Measurements from ENCODE around the gene RPE.

RPE gene

DNA sequence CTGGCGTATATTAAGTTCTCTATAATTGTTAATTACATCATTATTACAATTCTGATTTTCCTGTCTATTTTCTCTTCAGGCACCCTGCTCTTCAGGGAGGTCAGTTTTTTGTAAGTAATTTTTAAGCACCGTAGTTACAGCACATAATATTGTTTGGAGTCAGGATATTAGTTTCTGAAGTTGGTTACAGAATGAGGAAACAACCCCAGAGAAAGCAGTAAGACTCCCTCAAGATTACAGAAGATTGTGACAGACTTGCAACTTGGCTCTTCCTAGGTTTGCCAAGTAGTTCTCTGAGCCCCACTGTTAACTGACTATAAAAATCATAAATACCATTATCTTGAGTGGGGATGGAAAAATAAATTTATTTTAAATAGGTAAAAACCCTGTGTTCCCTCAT is 921 bp downstream of the RPE start:
- no peak for DNase-seq

- no peak for DNase-seq
Observed at GRCh38 chr2:210004881-210005280, 2.4 kb downstream of the RPE start.

DNA sequence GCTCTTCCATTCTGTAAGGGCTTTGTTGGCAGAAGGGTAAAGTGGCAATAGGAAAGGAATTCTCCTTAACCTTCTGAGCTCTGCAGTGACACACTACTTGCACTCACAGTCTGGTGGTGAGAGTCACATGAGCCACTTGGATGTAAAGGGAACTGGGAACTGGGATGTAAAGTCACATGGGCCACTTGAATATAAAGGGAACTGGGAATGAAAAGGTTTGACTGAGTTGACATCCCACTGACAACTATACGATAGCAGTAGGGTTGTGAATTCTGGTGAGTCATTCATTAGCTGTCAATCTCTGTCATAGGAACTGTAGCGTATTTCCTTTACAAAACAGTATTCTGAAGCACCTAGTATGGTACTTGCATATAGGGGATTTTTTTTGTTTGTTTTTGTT is 5.5 kb downstream of the RPE start:
- DNase-seq, result no peak

- no peak for DNase-seq
Observed at GRCh38 chr2:210009126-210009525, 6.7 kb downstream of the RPE start.

DNA sequence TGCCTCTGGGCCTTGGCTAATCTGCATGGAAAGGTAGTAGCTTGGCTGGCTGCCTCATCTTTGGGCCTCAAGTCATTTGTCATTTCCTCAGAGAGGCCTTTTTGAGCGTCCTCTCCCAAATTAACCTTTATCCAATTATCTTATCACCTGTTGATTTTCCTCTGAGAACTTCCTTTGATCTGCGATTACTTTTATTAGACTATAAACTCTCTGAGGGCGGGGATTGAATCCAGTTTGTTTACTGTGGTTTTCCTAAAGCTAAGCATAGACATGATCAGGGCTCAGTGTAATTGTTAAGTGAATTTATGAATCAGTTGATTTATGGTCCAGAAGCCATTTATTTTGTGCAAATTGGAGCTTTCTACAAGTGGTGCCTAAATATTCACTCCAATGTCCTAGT is 7.5 kb downstream of the RPE start:
- DNase-seq, result no peak

DNA sequence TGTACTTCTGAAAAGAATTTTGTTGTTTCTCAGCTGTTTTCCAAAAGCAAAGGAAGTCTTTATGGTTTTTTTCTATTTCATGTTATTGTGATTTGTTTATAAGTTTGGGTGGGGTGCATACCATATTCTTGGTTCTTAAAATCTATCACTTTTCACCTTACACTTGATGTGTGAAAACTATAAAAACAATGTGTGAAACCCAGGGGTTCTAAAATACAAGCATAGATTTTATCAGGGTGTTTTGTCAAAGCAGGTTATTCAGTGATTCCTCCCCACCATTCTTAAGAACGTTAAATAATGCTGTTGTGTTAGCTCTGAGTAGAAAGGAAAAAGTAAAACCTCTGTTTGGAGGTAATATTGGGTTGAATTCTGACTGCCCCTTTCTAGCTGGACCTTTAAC is 17.7 kb downstream of the RPE start:
- no peak for DNase-seq

DNA sequence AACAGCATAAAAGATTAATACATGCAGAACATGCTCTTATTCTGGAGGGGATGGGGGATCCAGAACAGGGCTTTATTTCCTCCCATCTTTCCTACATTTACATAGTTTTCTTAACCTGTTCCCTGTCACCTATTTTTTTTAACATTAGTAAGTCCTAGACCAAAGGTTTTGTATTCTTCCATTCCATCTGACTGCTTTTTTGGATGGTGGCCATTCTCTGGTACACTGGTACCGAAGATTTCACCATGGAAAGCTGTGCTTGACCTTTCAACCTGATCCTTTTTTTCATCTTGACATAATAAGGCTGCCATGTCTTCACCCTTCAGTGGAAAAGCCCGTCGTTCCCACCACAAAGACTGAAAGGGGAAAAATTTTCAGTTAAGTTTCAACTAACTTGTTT is 20.4 kb downstream of the RPE start:
- DNase-seq, result no peak

GRCh38 chr2:210027608-210028007 is 25.2 kb downstream of the RPE start:
- DNase-seq, result no peak

- DNase-seq, result no peak
Observed at GRCh38 chr2:210028178-210028577, 25.7 kb downstream of the RPE start.

- DNase-seq, result no peak
Observed at GRCh38 chr2:210034087-210034683, 31.7 kb downstream of the RPE start.

DNA sequence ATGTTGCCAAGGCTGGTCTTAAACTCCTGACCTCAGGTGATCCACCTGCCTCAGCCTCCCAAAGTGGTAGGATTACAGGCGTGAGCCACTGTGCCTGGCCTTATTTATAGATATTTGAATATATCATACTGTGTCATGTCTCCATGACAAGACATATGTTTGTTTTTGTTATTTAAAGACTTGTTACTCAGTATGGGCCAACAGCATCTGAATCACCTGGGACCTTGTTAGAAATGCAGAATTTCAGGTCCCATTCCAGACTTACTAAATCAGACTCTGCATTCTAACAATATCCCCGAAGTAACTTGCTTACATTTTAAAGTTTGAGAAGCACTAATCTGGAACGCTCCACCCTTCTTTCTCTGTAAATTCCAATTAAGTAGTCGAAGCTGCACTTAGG is 33.2 kb downstream of the RPE start:
- no peak for DNase-seq

DNA sequence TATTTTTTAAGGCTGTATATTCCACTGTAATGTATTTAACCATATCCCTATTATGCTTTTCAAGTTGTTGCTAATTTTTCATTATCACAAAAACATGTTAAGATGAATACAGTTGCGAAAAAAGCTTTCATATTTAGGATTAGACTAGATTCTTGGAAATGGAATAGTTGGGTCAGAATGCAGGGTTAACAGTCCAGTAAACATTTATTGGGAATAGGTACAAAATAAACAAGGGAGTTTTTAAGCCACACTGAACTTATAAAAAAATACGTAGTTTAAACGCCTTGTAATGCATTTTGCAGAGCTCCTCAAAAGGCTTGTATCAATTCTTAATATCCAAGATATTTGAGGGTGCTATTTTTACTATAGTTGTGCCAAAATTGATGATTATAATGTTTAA is 35.6 kb downstream of the RPE start:
- no peak for DNase-seq

GRCh38 chr2:210046851-210047500 is 44.5 kb downstream of the RPE start:
- no peak for DNase-seq

GRCh38 chr2:210049831-210050230 is 47.4 kb downstream of the RPE start:
- no peak for DNase-seq

DNA sequence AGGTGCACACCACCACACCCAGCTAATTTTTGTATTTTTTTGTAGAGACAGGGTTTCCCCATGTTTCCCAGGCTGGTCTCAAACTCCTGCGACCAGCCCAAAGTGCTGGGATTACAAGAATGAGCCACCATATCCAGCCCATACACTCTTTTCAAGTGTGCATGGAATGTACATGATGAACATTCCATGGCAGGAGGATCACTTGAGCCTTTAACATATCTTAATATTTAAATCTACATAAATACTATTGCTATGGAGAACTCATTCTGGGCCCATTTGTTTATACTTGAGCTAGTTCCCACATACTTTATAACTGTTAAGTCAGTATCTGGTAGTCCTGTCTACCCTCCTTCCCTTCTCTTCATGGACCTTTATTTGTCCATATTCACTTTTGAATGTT is 48.4 kb downstream of the RPE start:
- no peak for DNase-seq

- DNase-seq, result no peak
Observed at GRCh38 chr2:210054696-210055095, 52.3 kb downstream of the RPE start.

GRCh38 chr2:210055825-210056224 is 53.4 kb downstream of the RPE start:
- no peak for DNase-seq

- DNase-seq, result no peak
Observed at GRCh38 chr2:210063306-210063705, 60.9 kb downstream of the RPE start.
